IPS-NIHi11 (cell line): ENCODE measurements around the gene SLC18A3.
A peak's percentile ranks its signal among the peaks of the same experiment; 100 is the strongest.

Source experiments
- DNase-seq: peaks from one replicate; pipeline ENCODE4 v3.0.0; 2012; ENCODE audit warnings: mixed read lengths, low spot score

Gene SLC18A3

DNA sequence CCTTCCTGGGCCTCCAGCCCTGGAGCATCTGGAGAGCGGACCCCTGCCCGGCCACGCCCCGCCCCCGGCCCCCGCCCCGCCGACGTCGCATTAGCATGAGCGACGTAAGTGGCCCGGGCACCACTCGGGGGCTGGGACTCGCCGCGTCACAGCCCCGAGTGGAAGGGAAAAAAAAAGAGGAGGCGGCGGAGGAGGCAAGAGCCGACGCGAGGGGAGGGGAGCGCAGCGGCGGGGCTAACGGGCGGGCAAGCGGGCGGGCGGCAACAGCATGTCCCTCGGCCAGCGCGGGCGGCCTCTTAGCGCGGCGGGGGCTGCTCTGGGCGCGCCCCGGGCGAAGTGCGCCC is at the start of gene SLC18A3:
Gene SLC18A3 (plus strand): TSS at position 197 of the 344 bp plus-strand sequence. CDS start 431 bp downstream, outside the sequence.
- peak; percentile 62 for DNase-seq

DNA sequence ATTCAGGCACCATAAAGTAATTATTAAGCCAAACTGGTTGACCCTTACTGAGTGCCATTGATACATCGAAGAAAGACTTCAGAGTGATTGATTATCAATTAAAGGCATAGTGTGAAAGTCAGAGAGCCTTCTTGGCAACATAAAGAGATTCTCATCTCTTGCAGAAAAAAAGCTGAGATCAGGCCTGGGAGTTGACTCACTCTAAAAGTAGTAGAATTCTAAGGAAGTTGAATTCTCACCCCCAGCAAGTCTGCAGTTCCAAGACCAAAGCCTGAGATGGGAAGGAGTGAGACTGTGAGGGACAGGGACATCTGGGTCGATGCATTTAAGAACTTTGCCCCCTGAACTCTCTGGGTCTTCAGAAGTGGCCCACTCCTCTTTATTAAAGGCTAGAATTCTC is 49.6 kb upstream of the SLC18A3 start:
- no peak for DNase-seq

GRCh38 chr10:49562893-49563292 is 47.2 kb upstream of the SLC18A3 start:
- DNase-seq = no peak

DNA sequence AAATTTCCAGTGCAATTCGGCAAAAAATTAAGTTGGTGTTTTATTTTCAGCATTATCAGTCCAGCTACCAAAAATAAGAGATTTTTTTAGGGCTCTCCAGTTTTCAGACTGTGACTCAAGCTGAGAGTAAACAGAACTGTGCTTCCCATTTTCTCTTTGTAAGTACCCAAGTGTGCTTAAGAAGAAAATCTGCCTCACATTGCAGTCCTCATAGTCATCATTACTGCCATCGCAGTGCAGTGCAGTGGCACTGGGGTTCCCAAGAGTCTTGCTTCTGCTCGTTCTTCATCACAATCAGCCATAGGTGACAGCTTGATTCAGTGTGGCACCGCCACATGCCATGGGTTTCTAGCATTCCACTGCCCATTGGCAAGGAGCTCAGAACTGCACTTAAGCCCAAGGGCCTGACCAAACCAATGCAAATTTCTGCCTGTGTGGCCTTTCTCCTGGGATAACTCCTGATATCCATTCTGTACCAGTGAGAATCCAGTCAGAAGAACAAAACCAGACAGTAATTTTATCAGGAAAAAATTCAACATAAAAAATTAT is 45.6 kb upstream of the SLC18A3 start:
- DNase-seq = no peak

GRCh38 chr10:49567810-49568209 is 42.3 kb upstream of the SLC18A3 start:
- no peak for DNase-seq

DNA sequence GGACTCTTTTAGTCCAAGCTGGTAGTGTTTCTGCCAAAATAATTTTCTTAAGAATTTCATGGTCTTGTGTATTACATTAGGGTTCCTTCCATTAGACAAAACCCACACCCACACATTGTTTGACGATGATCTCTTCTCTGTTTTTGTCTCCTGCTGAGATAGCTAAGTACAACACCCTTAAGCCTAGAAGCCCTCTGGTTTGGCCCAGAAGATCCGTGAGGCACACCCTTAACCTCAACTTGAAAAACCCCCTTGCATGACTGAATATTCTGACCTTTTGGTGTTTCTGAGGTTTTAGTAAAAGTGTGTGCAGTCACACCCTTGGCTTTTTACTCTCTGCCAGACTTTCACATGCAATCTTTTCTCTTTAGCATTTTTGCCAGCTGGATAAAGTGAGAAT is 41.9 kb upstream of the SLC18A3 start:
- no peak for DNase-seq

DNA sequence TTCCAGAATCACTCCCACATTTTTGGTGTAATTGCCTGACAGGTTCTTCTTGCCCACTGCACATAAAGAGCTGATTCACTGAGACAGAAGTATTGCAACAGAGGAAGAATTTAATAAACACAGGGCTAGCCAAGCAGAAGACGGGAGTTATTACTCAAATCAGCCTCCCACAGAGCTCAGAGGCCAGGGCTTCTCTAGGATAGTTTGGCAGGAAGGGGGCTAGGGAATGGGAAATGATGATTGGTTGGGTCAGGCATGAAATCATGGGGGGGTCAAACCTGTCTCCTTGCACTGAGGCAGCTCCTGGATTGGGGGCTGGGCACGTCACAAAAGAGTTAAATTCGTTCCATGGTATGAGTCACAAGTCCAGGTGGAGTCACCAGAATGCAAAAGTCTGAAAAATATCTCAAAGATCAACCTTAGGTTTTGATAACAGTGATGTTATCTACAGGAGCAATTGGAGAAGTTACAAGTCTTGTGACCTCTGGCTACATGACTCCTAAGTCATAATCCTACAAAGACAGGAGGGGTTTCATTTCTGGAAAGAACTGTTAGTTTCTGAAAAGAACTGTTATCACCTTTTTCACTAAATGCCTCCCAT is 41.0 kb upstream of the SLC18A3 start:
- no peak for DNase-seq

DNA sequence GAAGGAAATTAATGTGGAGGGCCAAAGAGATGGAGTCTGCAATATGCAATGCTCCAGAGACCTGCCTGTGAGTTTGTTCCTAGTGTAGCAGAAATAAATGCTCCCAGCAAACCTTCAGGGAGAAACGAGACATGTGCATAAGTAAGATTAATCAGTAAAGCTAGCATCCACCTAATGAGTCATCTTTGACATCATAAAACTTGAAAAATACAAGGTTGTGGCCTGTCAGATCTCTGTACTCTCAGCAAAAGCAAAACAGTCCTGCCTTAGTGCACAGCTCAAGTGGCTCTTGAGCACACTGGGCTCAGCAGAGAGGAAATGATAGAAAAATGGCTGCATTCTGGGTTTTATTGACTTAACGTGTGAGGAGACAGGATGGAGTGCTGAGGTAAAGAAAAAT is 38.7 kb upstream of the SLC18A3 start:
- DNase-seq = no peak

- no peak for DNase-seq
Measured at GRCh38 chr10:49572594-49573114, 37.5 kb upstream of the SLC18A3 start.

DNA sequence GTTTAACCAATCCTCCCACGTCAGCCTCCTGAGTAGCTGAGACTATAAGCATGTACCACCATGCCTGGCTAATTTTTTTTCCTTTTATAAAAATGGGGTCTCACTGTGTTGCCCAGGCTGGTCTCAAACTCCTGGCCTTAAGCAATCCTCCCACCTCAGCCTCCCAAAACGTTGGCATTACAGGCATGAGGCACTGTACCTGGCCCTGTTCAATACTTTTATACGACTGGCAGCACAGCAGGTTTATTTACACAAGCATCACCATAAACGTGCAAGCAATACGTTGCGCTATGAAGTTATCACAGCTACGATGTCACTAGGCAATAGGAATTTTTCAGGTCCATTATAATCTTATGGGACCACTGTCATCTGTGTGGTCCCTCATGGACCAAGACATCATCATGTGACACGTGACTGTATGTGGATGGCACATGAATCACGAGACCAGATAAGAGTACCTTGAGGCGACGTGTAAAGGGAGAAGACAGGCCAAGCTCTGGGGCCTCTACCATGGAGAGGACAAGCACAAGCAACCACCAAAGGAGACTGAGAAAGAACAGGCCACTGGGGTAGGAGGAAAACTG is 34.5 kb upstream of the SLC18A3 start:
- DNase-seq = no peak

GRCh38 chr10:49577182-49577925 is 32.8 kb upstream of the SLC18A3 start:
- DNase-seq = no peak

- no peak for DNase-seq
Measured at GRCh38 chr10:49578392-49578791, 31.7 kb upstream of the SLC18A3 start.

GRCh38 chr10:49579621-49580020 is 30.5 kb upstream of the SLC18A3 start:
- no peak for DNase-seq

- no peak for DNase-seq
Measured at GRCh38 chr10:49585387-49585786, 24.7 kb upstream of the SLC18A3 start.

DNA sequence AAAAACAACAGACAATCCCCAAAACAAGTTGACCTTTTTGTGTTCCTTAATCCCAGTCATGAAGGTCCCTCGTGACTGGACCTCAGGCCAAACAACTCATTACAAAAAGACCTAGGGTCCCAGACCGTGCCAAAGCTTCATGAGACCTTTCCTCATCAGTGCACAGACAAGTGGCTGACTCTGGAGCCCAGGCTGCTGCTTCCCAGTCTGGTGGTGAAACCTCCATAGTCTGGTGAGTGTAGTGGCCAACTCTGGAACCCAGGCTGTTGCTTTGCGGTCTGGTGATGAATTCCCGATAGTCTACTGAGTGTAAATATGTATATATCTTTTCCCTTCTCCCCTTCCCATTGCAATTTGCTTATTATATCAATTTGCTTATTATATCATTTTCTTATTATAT is 22.1 kb upstream of the SLC18A3 start:
- no peak for DNase-seq

DNA sequence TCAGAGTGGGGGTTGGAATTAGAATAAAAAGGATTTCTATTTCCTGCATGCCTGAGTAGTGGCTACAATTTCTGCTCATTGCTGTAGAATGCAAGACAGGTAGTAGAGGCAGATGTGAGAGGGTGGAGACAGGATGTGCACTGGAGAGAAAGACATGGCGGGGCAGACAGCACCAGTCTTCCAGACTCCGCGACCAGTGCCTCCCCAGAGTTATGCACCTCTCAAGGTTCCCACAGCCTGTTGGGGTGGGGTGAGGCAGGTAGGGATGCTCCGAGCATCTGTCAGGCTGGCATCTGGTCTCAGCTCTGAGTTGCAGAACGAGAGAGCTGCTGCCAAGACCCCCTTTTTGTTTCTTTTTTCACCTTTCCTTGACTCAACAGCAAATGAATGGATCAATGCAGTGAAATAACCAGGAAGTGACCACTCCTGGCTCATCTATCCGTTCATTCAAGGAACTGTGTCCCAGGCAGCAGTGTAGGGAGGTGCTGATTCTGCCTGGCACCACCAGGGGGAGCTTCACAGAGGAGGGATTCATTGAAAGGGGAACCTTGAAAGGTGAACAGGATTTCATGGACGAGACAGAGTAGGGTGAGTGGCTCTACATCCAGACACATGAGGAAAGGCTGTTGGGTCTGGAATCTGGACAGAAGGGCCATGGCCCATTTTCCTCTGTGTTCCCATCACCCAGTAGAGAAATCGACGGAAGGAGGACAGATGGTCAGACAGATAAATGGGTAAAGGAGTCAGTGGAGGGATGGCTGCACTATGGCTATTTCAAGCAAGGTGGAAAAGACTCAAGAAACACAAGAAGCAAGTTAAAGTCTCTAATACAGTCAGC is 17.2 kb upstream of the SLC18A3 start:
- peak; percentile 83 for DNase-seq

DNA sequence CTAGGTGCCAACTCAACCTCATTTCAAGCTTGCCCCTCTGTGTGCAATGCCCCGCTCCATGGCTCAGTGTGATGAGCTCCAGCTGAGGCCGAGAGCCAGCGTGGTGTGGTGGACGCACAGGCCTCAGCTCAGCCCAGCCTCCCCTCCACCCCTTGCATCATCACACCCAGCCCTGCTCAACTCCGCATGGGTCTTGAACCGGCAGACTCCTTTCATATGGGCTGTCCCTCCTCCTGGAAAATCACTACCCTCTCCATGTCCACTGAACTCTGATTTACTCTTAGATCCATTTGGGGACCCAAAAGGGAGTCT is 16.6 kb upstream of the SLC18A3 start:
- no peak for DNase-seq

DNA sequence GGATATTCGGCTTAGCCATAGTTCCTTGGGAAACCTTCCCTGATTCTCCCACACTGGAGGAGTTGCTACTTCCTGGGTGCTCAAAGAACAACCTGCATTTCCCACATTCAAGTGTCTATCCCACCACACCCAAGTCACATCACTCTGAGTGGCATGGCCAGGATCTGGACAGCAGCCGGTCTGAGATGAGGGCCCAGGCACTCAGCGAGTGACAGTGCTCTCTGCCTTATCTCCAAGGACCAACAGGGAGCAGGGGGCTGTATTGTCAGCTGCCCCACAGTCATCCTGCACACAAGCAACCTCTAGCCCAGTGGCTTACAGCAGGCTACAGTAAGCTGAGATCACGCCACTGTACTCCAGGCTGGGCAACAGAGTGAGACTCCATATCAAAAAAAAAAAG is 16.1 kb upstream of the SLC18A3 start:
- no peak for DNase-seq

DNA sequence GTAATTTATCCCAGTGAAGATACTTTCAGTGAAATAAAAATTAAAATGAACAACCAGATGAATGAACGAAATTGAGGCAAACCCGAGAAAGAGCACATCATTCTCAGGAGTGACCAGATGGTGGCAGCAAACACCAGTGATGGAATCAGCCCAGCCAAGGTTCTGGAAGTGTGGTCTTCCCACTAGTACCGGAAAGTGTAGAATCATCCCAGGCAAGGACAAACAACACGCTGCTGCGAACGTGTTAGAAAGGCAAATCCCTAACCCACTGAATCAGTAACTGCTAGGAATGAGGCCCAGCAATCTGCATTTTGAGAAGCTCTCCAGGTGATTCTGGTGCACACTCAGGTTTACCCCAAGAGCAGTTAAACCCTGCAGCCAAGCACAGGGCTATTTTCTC is 15.5 kb upstream of the SLC18A3 start:
- DNase-seq = peak; percentile 81

GRCh38 chr10:49595003-49595712 is 15.0 kb upstream of the SLC18A3 start:
- DNase-seq = no peak

- DNase-seq = no peak
Measured at GRCh38 chr10:49595713-49596492, 14.2 kb upstream of the SLC18A3 start.
